ENCODE results near the gene GLRA2. TPM values are rescaled to one million over a fixed set of nuclear protein-coding genes. Genes with fewer than 3 reads are reported as not detected.

The GLRA2 gene
- not detected in 2 replicates for total RNA-seq (2014; rRNA removed; shearing (Covaris generic))

DNA sequence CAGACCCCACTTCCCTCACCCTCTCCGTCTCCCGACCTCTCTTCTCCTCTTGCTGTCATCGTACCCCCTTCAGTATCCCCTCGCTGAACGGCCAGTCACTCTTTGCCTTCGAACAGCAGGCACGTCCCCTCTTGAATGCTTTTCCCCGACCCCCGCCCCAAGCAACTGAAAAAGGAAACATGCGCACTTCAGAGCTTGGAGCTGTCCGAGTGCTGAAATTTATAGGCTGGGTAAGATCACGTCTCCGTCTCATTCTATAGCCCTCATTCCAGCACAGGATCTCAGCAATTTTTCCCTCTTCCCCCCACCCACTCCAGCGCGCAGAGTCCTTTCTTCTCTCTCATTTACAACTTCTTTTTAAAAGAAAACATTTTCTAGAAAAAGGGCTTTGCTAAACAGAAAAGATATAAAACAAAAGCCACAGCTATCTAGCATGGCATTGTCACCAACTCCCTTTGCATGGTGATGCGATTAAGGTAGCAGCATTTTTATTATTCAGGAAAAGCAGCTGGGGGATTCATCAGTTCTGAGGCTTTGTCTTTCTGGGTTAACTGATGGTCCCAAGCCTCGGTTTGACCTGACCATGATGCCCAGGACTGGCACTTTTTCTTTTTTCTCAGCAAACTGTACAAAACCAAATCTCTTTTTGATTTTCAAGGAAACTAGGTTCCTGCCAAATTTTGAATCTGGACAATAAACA, at the start of gene GLRA2:
Gene GLRA2, plus strand, starts transcription at position 247 of the 700 bp plus-strand sequence. CDS start 522 bp downstream, outside the sequence.
- peak; percentile 0 for DNase-seq (ENCODE audit: low read depth)

- no peak for DNase-seq (ENCODE audit: low read depth)
Measured at GRCh38 chrX:14489437-14489836, 39.9 kb upstream of the GLRA2 start.

GRCh38 chrX:14491689-14492088, 37.6 kb upstream of the GLRA2 start:
- no peak for DNase-seq (ENCODE audit: low read depth)

DNA sequence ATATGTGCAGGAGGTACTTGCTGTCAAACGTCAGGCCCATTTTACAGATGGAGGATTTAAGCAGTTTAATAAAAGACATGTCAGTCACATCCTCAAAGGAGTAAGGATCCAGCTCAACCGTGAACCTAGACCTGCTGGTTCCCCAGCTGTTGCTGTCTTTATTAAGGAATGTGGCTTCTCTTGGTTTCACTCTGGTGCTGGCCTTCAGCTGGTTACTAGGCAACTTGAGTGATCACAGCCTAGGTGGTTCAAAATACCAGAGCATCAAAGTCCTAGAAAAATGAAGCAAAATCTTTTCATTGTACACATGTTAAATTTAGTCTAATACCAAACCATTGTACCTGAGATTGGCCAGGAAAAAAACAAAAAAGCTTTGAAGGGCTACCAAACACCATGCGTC, 32.7 kb upstream of the GLRA2 start:
- peak; percentile 27 for DNase-seq (ENCODE audit: low read depth)

DNA sequence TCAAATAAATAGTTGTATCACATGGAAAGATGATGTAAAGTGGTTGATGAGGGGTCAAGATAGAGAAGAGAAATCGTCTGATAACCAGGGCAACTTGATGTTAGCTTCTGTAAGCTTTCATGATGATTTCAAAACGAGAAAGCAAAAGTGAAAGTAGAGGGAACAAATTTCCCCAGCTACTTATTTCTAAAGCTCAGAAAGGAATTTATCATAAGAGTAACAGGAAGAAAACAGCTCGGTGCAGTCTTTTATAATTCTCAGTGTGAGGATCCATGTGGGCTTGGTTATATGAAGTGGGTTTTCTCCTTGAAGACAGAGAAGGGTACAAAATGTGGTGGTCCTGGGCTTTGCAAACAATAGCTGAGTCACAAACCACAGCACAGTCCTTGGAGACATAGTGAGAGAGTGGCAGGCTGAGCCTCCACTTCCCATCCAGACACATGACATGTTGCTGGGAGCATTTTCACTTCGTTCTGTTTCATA, 32.1 kb upstream of the GLRA2 start:
- peak; percentile 33 for DNase-seq (ENCODE audit: low read depth)

- DNase-seq (ENCODE audit: low read depth) = no peak
Measured at GRCh38 chrX:14501327-14501726, 28.0 kb upstream of the GLRA2 start.

- DNase-seq (ENCODE audit: low read depth) = no peak
Measured at GRCh38 chrX:14504960-14505538, 24.3 kb upstream of the GLRA2 start.

GRCh38 chrX:14505648-14506047, 23.7 kb upstream of the GLRA2 start:
- no peak for DNase-seq (ENCODE audit: low read depth)

GRCh38 chrX:14506866-14507265, 22.5 kb upstream of the GLRA2 start:
- DNase-seq (ENCODE audit: low read depth) = no peak

DNA sequence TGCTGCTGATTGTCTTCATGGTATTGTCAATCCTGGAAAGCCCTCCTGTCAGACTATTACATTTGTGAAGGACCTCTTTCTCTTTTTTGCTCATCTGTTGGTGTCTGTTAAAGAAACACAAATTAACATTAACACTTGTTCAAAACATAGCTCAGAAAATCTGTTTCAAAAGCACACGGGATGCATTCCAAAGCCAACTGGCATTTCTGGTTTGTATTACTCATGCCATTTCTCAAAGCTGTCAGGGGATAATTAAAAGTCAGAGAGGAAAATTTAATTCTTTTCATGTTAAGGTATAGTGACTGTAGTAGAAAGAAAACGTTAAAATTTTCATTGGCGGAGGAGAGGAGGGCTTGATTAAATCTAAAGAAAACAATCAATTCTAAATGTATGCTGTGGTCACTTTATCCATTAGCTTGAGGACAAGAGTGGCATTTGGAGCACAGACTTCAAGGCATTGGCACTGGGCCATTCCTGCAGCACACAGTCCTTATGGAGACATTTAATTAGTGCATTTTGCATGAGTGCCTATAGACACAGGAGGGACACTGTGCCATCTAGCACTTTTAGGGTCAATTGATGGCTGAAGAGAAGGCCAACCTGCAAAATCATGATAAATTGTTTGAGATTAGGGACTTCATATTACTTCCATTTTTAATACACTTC, 21.2 kb upstream of the GLRA2 start:
- DNase-seq (ENCODE audit: low read depth) = no peak

GRCh38 chrX:14509325-14510057, 19.8 kb upstream of the GLRA2 start:
- no peak for DNase-seq (ENCODE audit: low read depth)

DNA sequence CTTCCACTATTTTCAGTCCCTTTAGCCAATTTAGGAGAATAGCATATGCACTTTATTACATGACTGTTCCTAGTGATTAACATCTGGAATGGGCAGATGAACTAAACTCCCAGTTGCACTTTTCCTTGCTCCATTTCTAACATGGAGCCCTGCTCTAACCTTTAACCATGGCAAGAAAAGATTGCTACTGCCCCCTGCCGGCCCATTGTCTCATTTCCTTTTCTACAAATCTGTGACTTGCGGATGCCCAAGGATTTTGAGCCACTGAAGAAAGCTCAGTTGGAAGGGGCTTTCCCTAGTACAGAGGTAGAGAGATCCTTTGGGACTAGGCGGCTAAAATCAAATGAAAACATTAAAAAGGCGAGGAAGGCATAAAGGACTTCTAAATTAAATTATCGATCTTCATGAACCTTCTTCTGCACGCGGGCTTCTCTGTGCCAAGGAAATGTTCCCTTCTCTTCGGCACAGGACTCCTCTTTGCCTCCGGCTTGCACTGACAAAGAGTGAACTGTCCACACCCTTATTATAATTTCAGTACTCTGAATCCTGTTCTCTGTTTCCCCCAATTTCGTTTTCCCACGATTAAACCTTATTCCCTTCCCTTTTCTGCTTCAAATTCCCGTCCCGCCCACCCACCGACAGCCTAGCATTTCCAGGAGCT, 577 bp upstream of the GLRA2 start:
- peak; percentile 13 for DNase-seq (ENCODE audit: low read depth)

GRCh38 chrX:14533867-14534266, 4.5 kb downstream of the GLRA2 start:
- no peak for DNase-seq (ENCODE audit: low read depth)

GRCh38 chrX:14546190-14546589, 16.9 kb downstream of the GLRA2 start:
- DNase-seq (ENCODE audit: low read depth) = no peak

DNA sequence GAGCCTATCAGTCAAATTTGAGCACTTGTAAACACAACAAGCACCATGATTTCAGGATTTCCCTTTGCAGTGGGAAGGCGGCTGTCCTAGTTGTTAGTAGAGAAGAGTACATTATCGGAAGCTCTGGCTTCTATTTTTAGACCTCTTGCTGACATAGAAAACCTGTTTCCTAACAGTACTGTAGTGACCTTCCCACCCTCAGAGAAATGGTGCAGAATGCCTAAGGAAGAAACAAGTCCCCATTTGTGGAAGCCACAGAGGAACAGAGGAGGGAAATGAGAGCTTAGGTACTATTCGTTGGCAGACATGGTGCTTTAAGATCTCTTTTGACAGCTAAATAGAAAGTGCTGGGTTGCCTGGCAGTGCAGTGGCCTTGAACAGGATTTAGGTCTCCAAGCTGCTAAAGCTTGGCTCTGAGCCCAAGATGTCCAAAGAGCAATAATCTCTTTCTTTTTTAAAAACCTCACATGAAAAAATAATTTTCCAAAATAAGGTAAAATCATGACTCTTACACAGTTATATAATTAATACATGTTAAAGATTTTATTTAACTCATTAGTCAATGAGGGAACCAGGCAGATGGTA, 24.9 kb downstream of the GLRA2 start:
- no peak for DNase-seq (ENCODE audit: low read depth)

- DNase-seq (ENCODE audit: low read depth) = no peak
Measured at GRCh38 chrX:14564058-14564457, 34.7 kb downstream of the GLRA2 start.

GRCh38 chrX:14573161-14573560, 43.8 kb downstream of the GLRA2 start:
- no peak for DNase-seq (ENCODE audit: low read depth)

GRCh38 chrX:14581081-14581480, 51.7 kb downstream of the GLRA2 start:
- no peak for DNase-seq (ENCODE audit: low read depth)

DNA sequence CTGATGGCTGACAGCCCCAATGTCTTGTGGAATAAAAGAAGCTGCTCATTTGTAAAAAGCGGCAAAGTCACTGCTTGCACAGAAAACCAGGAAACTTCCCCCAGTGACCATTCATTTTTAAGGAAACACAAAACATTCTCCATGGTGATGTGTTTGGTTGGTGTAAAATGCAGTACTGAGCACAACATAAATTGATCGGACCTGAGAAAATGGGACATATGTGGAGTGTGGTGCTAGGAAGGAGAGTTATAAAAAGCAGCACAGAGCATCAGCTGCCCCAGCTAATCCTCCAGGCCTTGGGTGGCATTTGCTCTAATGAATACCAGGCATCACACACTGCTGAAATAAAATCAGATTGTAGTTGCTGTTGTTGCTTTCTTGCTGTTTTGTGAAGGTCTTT, 55.2 kb downstream of the GLRA2 start:
- no peak for DNase-seq (ENCODE audit: low read depth)

- DNase-seq (ENCODE audit: low read depth) = no peak
Measured at GRCh38 chrX:14590216-14590615, 60.9 kb downstream of the GLRA2 start.

GRCh38 chrX:14590693-14591424, 61.5 kb downstream of the GLRA2 start:
- DNase-seq (ENCODE audit: low read depth) = no peak
